K562 (cell line): ENCODE results near the gene ODAD3. TPM values are rescaled to one million over a fixed set of nuclear protein-coding genes. Genes with fewer than 3 reads are reported as not detected.

Source experiments
- ATF1 ChIP-seq, 2 experiments: fragments of 450-650 bp in 1 of 2; IDR thresholded peaks; 2 replicates each; pipeline ENCODE4 v1.6.1; 2016; ENCODE audit warnings: missing compliant biosample characterization in 1 of 2, missing genetic modification characterization in 1 of 2
- CHD2 ChIP-seq: IDR thresholded peaks from 2 replicates; pipeline ENCODE4 v1.6.1; 2011; ENCODE audit warnings: low read depth, low read length
- CREBBP ChIP-seq: IDR thresholded peaks from one replicate; pipeline ENCODE4 v1.6.1; 2012; ENCODE audit warnings: low read depth, mild to moderate bottlenecking, control low read depth, inconsistent platforms, low read length
- E2F3 ChIP-seq: fragments of 250-450 bp; sonication (Bioruptor Pico); IDR thresholded peaks from 2 replicates; pipeline ENCODE4 v1.4.0; 2020; ENCODE audit warnings: mild to moderate bottlenecking
- ETV1 ChIP-seq: fragments of 450-650 bp; conservative IDR thresholded peaks from 2 replicates; pipeline ENCODE4 v1.6.1; 2016; ENCODE audit warnings: missing genetic modification characterization, control low read depth, low read depth, missing compliant biosample characterization
- FOS ChIP-seq: IDR thresholded peaks from 3 replicates; pipeline ENCODE4 v1.6.1; 2011; ENCODE audit not compliant: insufficient read length; ENCODE audit errors: extremely low read depth
- FOSL1 ChIP-seq: fragments of 200-800 bp; sonication (Bioruptor generic); conservative IDR thresholded peaks from 2 replicates; pipeline ENCODE4 v1.6.1; 2016; ENCODE audit warnings: missing genetic modification characterization, missing compliant biosample characterization
- HOXB6 ChIP-seq: fragments of 250-450 bp; sonication (Bioruptor Pico); IDR thresholded peaks from 2 replicates; pipeline ENCODE4 v1.5.1; 2022; ENCODE audit warnings: mild to moderate bottlenecking, borderline replicate concordance
- MAZ ChIP-seq, 2 experiments: fragments of 450-650 bp in 1 of 2; sonication (generic) in 1 of 2; formaldehyde crosslinking; IDR thresholded peaks in 1 of 2; conservative IDR thresholded peaks in 1 of 2; 2 replicates each; pipeline versions ENCODE4 v1.4.0 to v1.5.0; 2020; ENCODE audit warnings: mild to moderate bottlenecking in 1 of 2, missing genetic modification reagents in 1 of 2
- NFE2L1 ChIP-seq: fragments of 450-650 bp; IDR thresholded peaks from 2 replicates; pipeline ENCODE4 v1.6.1; 2016; ENCODE audit warnings: missing genetic modification characterization, low read depth, mild to moderate bottlenecking, missing compliant biosample characterization, moderate library complexity, borderline replicate concordance
- NKRF ChIP-seq: fragments of 450-650 bp; IDR thresholded peaks from 2 replicates; pipeline ENCODE4 v1.6.1; 2016; ENCODE audit warnings: borderline replicate concordance
- PHTF2 ChIP-seq: fragments of 250-450 bp; sonication (Bioruptor Pico); IDR thresholded peaks from 2 replicates; pipeline ENCODE4 v1.5.0; 2021; ENCODE audit warnings: mild to moderate bottlenecking
- POLR2A ChIP-seq: fragments of 450-650 bp; conservative IDR thresholded peaks from 2 replicates; pipeline ENCODE4 v1.6.1; 2016
- RUNX1 ChIP-seq: sonication (generic); IDR thresholded peaks from 2 replicates; pipeline ENCODE4 v1.6.1; 2016; ENCODE audit warnings: antibody characterized with exemption, low read depth
- SRSF7 ChIP-seq: fragments of 200-400 bp; formaldehyde crosslinking; optimal IDR thresholded peaks from 2 replicates; pipeline ENCODE3; 2017; ENCODE audit warnings: mild to moderate bottlenecking, low read depth, low read length
- TBL1XR1 ChIP-seq, 2 experiments: IDR thresholded peaks; 2 replicates each; pipeline ENCODE4 v1.6.1; 2012; ENCODE audit warnings: improper control_type of control experiment in 2 of 2, low read length in 2 of 2, mild to moderate bottlenecking in 1 of 2
- TFAP4 ChIP-seq: sonication (generic); formaldehyde crosslinking; IDR thresholded peaks from 2 replicates; pipeline ENCODE4 v1.8.0; 2022; ENCODE audit warnings: missing genetic modification reagents, mild to moderate bottlenecking, moderate library complexity, borderline replicate concordance
- ZBTB11 ChIP-seq, 3 experiments: fragments of 200-800 bp in 1 of 3; fragments of 250-450 bp in 1 of 3; fragments of 450-650 bp in 1 of 3; sonication (Bioruptor Pico) in 1 of 3; sonication (Bioruptor generic) in 1 of 3; formaldehyde crosslinking in 1 of 3; IDR thresholded peaks; 2 replicates each; pipeline versions ENCODE4 v1.6.1 to v1.8.0; 2016 to 2022; ENCODE audit warnings: mild to moderate bottlenecking in 2 of 3, missing genetic modification characterization in 2 of 3, missing compliant biosample characterization in 1 of 3, moderate library complexity in 1 of 3
- ZC3H8 ChIP-seq: fragments of 450-650 bp; IDR thresholded peaks from 2 replicates; pipeline ENCODE4 v1.6.1; 2017
- ZNF197 ChIP-seq: fragments of 200-800 bp; sonication (Bioruptor generic); IDR thresholded peaks from 2 replicates; pipeline ENCODE4 v1.6.1; 2016; ENCODE audit warnings: low read depth, missing genetic modification characterization, missing compliant biosample characterization
- ZNF311 ChIP-seq: fragments of 250-450 bp; sonication (Bioruptor Pico); IDR thresholded peaks from 2 replicates; pipeline ENCODE4 v1.4.0; 2020; ENCODE audit warnings: mild to moderate bottlenecking, moderate library complexity
- polyA plus RNA-seq, 8 experiments: library from polyadenylated mRNA; depleted of rRNA in 4 of 8; stranded (reverse) in 5 of 8; unstranded in 3 of 8; fragments of >200 nt; fragmentation: Nextera tagmentation in 2 of 8; fragmentation: Illumina TruSeq in 1 of 8; extraction: Ambion mirVana in 2 of 8; extraction: Trizol in 1 of 8; gene quantifications; 2 replicates each; pipeline versions ENCODE4 v1.2.1 to v1.2.3, GENCODE V29; 2011 to 2014; ENCODE audit warnings: inconsistent platforms in 1 of 8, missing spikeins in 1 of 8
- total RNA-seq, 7 experiments: library from RNA; depleted of rRNA in 6 of 7; stranded (reverse); fragments of >200 nt in 6 of 7; fragmentation: Illumina TruSeq in 2 of 7; extraction: Trizol in 2 of 7; gene quantifications; 2 replicates each; pipeline versions ENCODE4 v1.2.1 to v1.2.3, GENCODE V29; 2011 to 2021; ENCODE audit warnings: low replicate concordance in 1 of 7

The ODAD3 gene
- total and polyA plus RNA-seq, 9 of the 15 experiments (the other 6 are each of a cell fraction or from before 2014, with no cell fraction given): 0.07 to 0.72 (median 0.14) TPM; not detected in 2

- TF ChIP-seq NKRF (peak; percentile 81; the same call in 1 of the 2 replicates), CREBBP (no peak), HOXB6 (no peak), FOSL1 (tag) (no peak; the same call in 1 of the 2 replicates), POLR2A (peak; percentile 96), ATF1 (CRISPR knock-in tag; IDR thresholded peaks at IDR 0.05) (no peak), ATF1 (tag; IDR thresholded peaks at IDR 0.05) (peak; percentile 94), ZBTB11 (CRISPR knock-in tag; IDR thresholded peaks at IDR 0.05) (peak in 2 of 3 experiments; percentile 44 to 78; a peak in 3 of 6 replicates), SRSF7 (no peak), TFAP4 (peak; percentile 76; the same call in 1 of the 2 replicates), E2F3 (CRISPR knock-in tag) (0 out of 2 replicates have a peak, but pooled peaks have one; percentile 41), PHTF2 (CRISPR knock-in tag) (no peak), NFE2L1 (tag) (no peak), ZNF197 (CRISPR knock-in tag) (no peak), RUNX1 (no peak), MAZ (CRISPR knock-in tag; conservative IDR thresholded peaks at IDR 0.05 in 1 of 2, IDR thresholded peaks at IDR 0.05 in 1 of 2) (peak; percentile 68 to 85), CHD2 (peak; percentile 72), ZC3H8 (no peak), TBL1XR1 (IDR thresholded peaks at IDR 0.05; ENCODE audit: low read length in 2 of 2) (peak; percentile 8 to 25; a peak in 1 of 4 replicates), ZNF311 (no peak), ETV1 (tag) (peak; percentile 49), FOS (peak; percentile 92)
Measured at GRCh38 chr19:11374433-11375142, 60.3 kb downstream of the ODAD3 start, which contains the start of gene SWSAP1 (continued).
